T-helper 9 cell (primary cell): ENCODE results near the gene ALOX5AP.

Source experiments
- DNase-seq: peaks from one replicate; pipeline ENCODE4 v3.0.0-alpha.2; 2020

The ALOX5AP gene

GRCh38 chr13:30773561-30773960 is 38.2 kb downstream of the ALOX5AP start:
- no peak for DNase-seq

- no peak for DNase-seq
Measured at GRCh38 chr13:30774214-30774730, 38.9 kb downstream of the ALOX5AP start.

GRCh38 chr13:30776661-30777060 is 41.3 kb downstream of the ALOX5AP start:
- DNase-seq: no peak

GRCh38 chr13:30779016-30779415 is 43.7 kb downstream of the ALOX5AP start:
- DNase-seq: no peak

- DNase-seq: no peak
Measured at GRCh38 chr13:30779608-30780007, 44.3 kb downstream of the ALOX5AP start.

- no peak for DNase-seq
Measured at GRCh38 chr13:30780338-30780981, 45.1 kb downstream of the ALOX5AP start.

GRCh38 chr13:30785191-30785850 is 50.0 kb downstream of the ALOX5AP start:
- no peak for DNase-seq

- DNase-seq: no peak
Measured at GRCh38 chr13:30786648-30787047, 51.3 kb downstream of the ALOX5AP start.

- DNase-seq: no peak
Measured at GRCh38 chr13:30787738-30788525, 52.6 kb downstream of the ALOX5AP start.

- no peak for DNase-seq
Measured at GRCh38 chr13:30789166-30789862, 54.0 kb downstream of the ALOX5AP start.

- no peak for DNase-seq
Measured at GRCh38 chr13:30790592-30790991, 55.2 kb downstream of the ALOX5AP start.

GRCh38 chr13:30791354-30792001 is 56.1 kb downstream of the ALOX5AP start:
- DNase-seq: no peak

GRCh38 chr13:30792285-30793000 is 57.1 kb downstream of the ALOX5AP start:
- DNase-seq: no peak

- DNase-seq: no peak
Measured at GRCh38 chr13:30796132-30796572, 60.8 kb downstream of the ALOX5AP start.

GRCh38 chr13:30796631-30797601 is 61.6 kb downstream of the ALOX5AP start:
- no peak for DNase-seq

GRCh38 chr13:30797847-30798535 is 62.6 kb downstream of the ALOX5AP start:
- no peak for DNase-seq

GRCh38 chr13:30798776-30799355 is 63.5 kb downstream of the ALOX5AP start:
- no peak for DNase-seq

GRCh38 chr13:30799356-30799824 is 64.0 kb downstream of the ALOX5AP start:
- DNase-seq: no peak

- DNase-seq: no peak
Measured at GRCh38 chr13:30800107-30800506, 64.8 kb downstream of the ALOX5AP start.
